ENCODE data around the gene PRPF31.

DNA sequence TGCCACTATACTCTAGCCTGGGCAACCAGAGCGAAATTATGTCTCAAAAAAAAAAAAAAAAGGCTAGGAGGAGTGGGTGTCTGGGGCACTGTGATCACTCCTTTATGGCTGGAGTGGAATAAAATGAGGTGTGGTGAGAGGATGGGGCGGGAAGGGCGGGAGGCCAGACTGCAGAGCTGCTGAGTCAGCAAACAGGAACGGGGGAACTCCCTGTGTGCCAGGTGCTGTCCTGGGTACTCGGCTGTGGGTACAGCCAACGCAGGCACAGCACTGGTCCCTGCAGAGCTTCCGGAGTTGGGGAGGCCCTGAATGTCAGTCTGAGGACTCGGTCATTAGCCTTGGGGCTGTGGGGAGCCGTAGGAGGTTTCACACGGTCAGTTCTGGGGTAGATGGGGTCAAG is 5.7 kb downstream of the PRPF31 start:
- TF ChIP-seq, protein P1, sequence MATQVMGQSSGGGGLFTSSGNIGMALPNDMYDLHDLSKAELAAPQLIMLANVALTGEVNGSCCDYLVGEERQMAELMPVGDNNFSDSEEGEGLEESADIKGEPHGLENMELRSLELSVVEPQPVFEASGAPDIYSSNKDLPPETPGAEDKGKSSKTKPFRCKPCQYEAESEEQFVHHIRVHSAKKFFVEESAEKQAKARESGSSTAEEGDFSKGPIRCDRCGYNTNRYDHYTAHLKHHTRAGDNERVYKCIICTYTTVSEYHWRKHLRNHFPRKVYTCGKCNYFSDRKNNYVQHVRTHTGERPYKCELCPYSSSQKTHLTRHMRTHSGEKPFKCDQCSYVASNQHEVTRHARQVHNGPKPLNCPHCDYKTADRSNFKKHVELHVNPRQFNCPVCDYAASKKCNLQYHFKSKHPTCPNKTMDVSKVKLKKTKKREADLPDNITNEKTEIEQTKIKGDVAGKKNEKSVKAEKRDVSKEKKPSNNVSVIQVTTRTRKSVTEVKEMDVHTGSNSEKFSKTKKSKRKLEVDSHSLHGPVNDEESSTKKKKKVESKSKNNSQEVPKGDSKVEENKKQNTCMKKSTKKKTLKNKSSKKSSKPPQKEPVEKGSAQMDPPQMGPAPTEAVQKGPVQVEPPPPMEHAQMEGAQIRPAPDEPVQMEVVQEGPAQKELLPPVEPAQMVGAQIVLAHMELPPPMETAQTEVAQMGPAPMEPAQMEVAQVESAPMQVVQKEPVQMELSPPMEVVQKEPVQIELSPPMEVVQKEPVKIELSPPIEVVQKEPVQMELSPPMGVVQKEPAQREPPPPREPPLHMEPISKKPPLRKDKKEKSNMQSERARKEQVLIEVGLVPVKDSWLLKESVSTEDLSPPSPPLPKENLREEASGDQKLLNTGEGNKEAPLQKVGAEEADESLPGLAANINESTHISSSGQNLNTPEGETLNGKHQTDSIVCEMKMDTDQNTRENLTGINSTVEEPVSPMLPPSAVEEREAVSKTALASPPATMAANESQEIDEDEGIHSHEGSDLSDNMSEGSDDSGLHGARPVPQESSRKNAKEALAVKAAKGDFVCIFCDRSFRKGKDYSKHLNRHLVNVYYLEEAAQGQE (IDR thresholded peaks at IDR 0.05; ENCODE audit: insufficient replicate concordance, low read depth): no peak
- TF ChIP-seq, protein P2, sequence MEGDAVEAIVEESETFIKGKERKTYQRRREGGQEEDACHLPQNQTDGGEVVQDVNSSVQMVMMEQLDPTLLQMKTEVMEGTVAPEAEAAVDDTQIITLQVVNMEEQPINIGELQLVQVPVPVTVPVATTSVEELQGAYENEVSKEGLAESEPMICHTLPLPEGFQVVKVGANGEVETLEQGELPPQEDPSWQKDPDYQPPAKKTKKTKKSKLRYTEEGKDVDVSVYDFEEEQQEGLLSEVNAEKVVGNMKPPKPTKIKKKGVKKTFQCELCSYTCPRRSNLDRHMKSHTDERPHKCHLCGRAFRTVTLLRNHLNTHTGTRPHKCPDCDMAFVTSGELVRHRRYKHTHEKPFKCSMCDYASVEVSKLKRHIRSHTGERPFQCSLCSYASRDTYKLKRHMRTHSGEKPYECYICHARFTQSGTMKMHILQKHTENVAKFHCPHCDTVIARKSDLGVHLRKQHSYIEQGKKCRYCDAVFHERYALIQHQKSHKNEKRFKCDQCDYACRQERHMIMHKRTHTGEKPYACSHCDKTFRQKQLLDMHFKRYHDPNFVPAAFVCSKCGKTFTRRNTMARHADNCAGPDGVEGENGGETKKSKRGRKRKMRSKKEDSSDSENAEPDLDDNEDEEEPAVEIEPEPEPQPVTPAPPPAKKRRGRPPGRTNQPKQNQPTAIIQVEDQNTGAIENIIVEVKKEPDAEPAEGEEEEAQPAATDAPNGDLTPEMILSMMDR (IDR thresholded peaks at IDR 0.05; ENCODE audit: insufficient read depth, low read length): no peak
- no peak for TF ChIP-seq POLR2AphosphoS5 (IDR thresholded peaks at IDR 0.05; ENCODE audit: low read depth)

Data from HL-60 (cell line).